ENCODE data around the gene EIF2AK3. TPM values are rescaled to one million over a fixed set of nuclear protein-coding genes. Genes with fewer than 3 reads are reported as not detected.
A peak's percentile ranks its signal among the peaks of the same experiment; 100 is the strongest.
"Not testable (repeated sequence)": the region's sequence is repeated elsewhere in the genome, so short reads cannot be mapped to it uniquely, and the experiment has no call there.

The EIF2AK3 gene
- total RNA-seq, 2 experiments from 2014 or later = 14.9 to 17.4 TPM

DNA sequence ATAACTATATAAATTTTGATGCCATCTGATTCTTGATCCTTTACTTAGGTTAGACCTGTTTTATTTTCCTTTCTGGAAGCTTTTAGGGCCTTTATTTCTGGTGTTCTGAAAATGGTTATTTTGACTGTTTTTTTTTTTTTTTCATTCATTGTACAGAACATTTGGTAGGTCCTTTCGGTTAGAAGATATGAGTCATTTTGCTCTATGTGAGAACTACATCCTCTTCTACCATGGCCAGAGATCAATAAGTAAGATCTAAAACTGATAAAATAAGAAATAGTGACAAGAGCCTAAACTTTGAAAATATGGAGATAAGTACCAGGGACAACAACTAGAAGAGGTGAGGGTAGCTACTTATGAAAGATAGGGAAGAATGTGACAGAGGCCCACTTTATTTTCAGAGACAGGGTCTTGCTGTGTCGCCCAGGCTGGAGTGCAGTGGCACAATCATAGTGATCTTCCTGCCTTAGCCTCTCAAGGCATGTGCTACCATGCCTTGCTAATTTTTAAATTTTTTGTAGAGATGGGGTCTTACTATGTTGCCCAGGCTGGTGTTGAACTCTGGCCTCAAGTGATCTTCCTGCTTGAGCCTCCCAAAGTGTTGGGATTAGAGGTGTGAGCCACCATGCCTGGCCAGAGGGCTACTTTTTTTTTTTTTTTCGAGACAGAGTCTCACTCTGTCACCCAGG, 66.5 kb downstream of the EIF2AK3 start:
- no peak overlapping the region for H3K4me3 Mint-ChIP-seq
- DNase-seq (no peak), ATAC-seq (no peak)
- intact Hi-C loops (cut with micrococcal nuclease) = no loop called here
- H3K27me3 Mint-ChIP-seq = no peaks in the 10 kb centered on the region
- no peaks in the 10 kb centered on the region for H3K9me3 Mint-ChIP-seq
- TF ChIP-seq, protein P1, sequence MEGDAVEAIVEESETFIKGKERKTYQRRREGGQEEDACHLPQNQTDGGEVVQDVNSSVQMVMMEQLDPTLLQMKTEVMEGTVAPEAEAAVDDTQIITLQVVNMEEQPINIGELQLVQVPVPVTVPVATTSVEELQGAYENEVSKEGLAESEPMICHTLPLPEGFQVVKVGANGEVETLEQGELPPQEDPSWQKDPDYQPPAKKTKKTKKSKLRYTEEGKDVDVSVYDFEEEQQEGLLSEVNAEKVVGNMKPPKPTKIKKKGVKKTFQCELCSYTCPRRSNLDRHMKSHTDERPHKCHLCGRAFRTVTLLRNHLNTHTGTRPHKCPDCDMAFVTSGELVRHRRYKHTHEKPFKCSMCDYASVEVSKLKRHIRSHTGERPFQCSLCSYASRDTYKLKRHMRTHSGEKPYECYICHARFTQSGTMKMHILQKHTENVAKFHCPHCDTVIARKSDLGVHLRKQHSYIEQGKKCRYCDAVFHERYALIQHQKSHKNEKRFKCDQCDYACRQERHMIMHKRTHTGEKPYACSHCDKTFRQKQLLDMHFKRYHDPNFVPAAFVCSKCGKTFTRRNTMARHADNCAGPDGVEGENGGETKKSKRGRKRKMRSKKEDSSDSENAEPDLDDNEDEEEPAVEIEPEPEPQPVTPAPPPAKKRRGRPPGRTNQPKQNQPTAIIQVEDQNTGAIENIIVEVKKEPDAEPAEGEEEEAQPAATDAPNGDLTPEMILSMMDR (IDR thresholded peaks at IDR 0.05) = no peak
- CTCF ChIA-PET = interaction anchor here (2.7 kb wide), 1 partner anchor 109 kb away, joined by 10 read pairs; no protein-coding TSS in a partner anchor
- peak overlapping the region; percentile 13 for H3K27ac Mint-ChIP-seq
- POLR2A ChIA-PET = no interaction called here
- H3K4me1 Mint-ChIP-seq (ENCODE audit: low read depth) = peaks cover 5% of the 10 kb centered on the region
- peaks cover 14% of the 10 kb centered on the region for H3K36me3 Mint-ChIP-seq (ENCODE audit: low read depth)

DNA sequence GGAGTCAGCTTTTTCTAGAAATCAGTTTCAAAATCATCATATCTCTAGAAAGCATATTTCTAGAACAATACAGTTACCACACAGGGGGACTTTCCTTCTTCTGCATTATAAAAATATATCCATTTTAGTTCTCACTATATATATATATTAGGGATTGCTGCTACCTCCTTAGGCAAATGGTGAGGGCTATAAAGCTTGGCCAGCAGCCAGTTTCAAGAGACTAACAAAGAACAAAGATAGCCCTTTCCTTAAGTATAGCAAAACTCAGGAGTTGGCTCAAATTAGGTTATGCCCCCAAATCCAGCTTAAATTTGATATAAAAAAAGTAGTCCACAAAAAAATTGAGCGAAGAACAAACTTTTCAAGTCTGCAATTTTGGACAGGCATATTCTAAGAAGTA, 70.0 kb downstream of the EIF2AK3 start:
- DNase-seq = no peak
- H3K9me3 Mint-ChIP-seq = no peaks in the 10 kb centered on the region
- ChIA-PET POLR2A (interaction anchor here (1.1 kb wide), 1 partner anchor 118 kb away, joined by 3 read pairs; no protein-coding TSS in a partner anchor), CTCF (interaction anchor here (1.0 kb wide), 1 partner anchor 112 kb away, joined by 5 read pairs; no protein-coding TSS in a partner anchor)
- peaks cover 5% of the 10 kb centered on the region for H3K4me1 Mint-ChIP-seq (ENCODE audit: low read depth)
- H3K27me3 Mint-ChIP-seq = no peaks in the 10 kb centered on the region
- peaks cover 14% of the 10 kb centered on the region for H3K36me3 Mint-ChIP-seq (ENCODE audit: low read depth)
- intact Hi-C loops (cut with micrococcal nuclease) = no loop called here
- TF ChIP-seq, protein P1 (IDR thresholded peaks at IDR 0.05) = no peak
- no peak overlapping the region for H3K4me3 Mint-ChIP-seq
- ATAC-seq = no peak
- no peak overlapping the region for H3K27ac Mint-ChIP-seq

DNA sequence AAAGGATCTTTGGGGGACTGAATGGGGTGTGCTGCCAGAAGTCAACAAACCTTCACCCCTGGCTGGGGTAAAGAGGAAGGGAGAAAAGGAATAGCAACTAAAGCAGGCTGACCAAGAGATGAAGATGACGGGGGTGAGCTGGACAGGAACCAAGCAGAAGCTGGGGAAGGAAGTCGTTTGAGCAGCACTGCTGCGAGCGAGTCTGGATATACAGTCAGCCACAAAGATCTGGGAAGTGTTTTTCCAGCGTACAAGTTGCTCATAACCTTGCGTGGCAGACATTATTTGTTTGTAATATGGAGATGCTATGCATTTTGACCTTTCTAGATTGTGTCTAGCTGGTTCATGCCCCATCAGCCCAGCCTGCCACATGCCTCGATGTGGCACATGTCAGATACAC, 71.2 kb downstream of the EIF2AK3 start:
- no peaks in the 10 kb centered on the region for H3K9me3 Mint-ChIP-seq
- H3K27me3 Mint-ChIP-seq = no peaks in the 10 kb centered on the region
- no peak overlapping the region for H3K27ac Mint-ChIP-seq
- ChIA-PET POLR2A (no interaction called here), CTCF (no interaction called here)
- ATAC-seq (no peak), DNase-seq (no peak)
- peaks cover 13% of the 10 kb centered on the region for H3K36me3 Mint-ChIP-seq (ENCODE audit: low read depth)
- peaks cover 5% of the 10 kb centered on the region for H3K4me1 Mint-ChIP-seq (ENCODE audit: low read depth)
- TF ChIP-seq, protein P1 (IDR thresholded peaks at IDR 0.05) = no peak
- H3K4me3 Mint-ChIP-seq = no peak overlapping the region
- intact Hi-C loops (cut with micrococcal nuclease) = no loop called here

DNA sequence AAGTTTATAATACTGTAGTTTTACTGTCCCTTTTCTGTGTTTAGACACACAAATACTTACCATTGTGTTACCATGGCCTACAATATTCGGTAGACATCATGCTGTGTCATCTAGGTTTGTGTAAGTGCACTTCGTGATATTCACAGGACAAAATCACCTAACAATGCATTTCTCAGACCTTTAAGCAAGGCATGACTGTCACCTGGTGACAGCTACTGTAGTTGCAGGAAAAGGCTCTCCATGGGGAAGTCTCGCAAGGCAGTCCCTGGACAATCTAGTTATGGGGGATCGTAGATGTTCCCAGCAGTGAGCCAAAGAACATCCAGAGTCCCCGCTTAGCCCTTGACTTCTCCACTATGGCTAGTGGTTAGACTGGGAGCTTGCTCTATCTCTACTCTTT, 73.1 kb downstream of the EIF2AK3 start:
- POLR2A ChIA-PET = no interaction called here
- intact Hi-C loops (cut with micrococcal nuclease) = no loop called here
- H3K36me3 Mint-ChIP-seq (ENCODE audit: low read depth) = peaks cover 5% of the 10 kb centered on the region
- no peaks in the 10 kb centered on the region for H3K9me3 Mint-ChIP-seq
- ATAC-seq (no peak), DNase-seq (no peak)
- H3K27ac Mint-ChIP-seq = no peak overlapping the region
- CTCF ChIA-PET = interaction anchor here (1.1 kb wide), 1 partner anchor 13 kb away, joined by 3 read pairs; no protein-coding TSS in a partner anchor
- peaks cover 12% of the 10 kb centered on the region for H3K27me3 Mint-ChIP-seq
- no peak overlapping the region for H3K4me3 Mint-ChIP-seq
- TF ChIP-seq, protein P1 (IDR thresholded peaks at IDR 0.05) = no peak
- peaks cover 1% of the 10 kb centered on the region for H3K4me1 Mint-ChIP-seq (ENCODE audit: low read depth)

DNA sequence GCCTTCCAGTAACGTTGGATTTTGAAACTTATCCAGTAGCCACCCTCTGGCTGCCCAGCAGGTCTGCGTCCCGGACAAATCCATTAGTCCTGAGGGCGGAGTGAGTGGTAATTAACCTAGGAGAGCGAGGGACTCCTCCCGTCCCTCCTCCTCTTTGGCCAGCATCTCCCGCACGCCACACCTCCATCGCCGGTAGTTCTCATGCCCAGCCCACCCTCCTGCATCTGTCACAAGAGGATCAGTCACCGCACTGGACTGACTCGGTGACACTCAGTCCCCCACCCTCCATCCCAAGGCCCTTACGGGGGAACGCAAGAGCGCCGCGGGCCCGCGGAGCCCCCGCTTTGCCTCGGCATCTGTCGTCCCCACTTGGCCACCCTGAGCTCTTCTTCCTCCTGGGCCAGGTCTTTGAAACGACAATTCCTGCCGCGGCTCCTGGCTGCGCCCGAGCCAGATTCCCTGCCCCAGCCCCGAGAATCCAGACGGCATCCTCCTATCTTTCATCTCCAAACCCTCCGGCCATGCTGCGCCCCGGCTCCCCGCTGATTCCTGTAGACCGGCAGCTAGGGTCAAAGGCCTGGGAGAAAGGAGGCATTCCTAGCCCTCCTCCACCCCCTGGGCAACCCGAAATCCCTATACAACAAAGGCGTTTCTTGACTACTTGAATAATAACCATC, 77.5 kb downstream of the EIF2AK3 start:
- ChIA-PET POLR2A (no interaction called here), CTCF (interaction anchor here (1.3 kb wide), 1 partner anchor 122 kb away, joined by 4 read pairs; no protein-coding TSS in a partner anchor)
- H3K9me3 Mint-ChIP-seq = no peaks in the 10 kb centered on the region
- no peak overlapping the region for H3K27ac Mint-ChIP-seq
- intact Hi-C loops (cut with micrococcal nuclease) = no loop called here
- no peak for ATAC-seq
- no peaks in the 10 kb centered on the region for H3K36me3 Mint-ChIP-seq (ENCODE audit: low read depth)
- peaks cover 1% of the 10 kb centered on the region for H3K4me1 Mint-ChIP-seq (ENCODE audit: low read depth)
- TF ChIP-seq, protein P1 (IDR thresholded peaks at IDR 0.05) = no peak
- DNase-seq = no peak
- H3K4me3 Mint-ChIP-seq = no peak overlapping the region
- H3K27me3 Mint-ChIP-seq = peaks cover 12% of the 10 kb centered on the region

DNA sequence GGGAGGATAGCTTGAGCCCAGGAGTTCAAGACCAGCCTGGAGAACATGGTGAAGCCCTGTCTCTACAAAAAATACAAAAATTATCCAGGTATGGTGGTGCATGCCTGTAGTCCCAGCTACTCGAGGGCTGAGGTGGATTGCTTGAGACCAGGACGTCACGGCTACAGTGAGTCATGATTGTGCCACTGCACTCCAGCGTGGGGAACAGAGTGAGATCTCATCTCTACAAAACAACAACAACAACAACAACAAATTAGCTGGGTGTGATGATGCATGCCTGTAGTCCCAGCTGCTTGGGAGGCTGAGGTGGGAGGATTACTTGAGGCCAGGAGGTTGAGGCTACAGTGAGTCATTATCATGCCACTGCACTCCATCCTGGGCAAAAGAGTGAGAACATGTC, 81.0 kb downstream of the EIF2AK3 start:
- peaks cover 14% of the 10 kb centered on the region for H3K27me3 Mint-ChIP-seq
- H3K36me3 Mint-ChIP-seq (ENCODE audit: low read depth); H3K9me3 Mint-ChIP-seq; ATAC-seq; H3K4me3 Mint-ChIP-seq; CTCF ChIA-PET; intact Hi-C loops (cut with micrococcal nuclease); H3K4me1 Mint-ChIP-seq (ENCODE audit: low read depth); POLR2A ChIA-PET; H3K27ac Mint-ChIP-seq; DNase-seq: not testable (repeated sequence)

All from activated CD8-positive, alpha-beta T cell treated with anti-CD3 and anti-CD28 coated beads for 36 hours (primary cell).